GM21717 (cell line): Measurements from ENCODE around the gene HOXC6.

Experiments used
- ATAC-seq: cut with Tn5 transposase; IDR thresholded peaks from one replicate; pipeline ENCODE4 v1.9.1; 2021; ENCODE audit warnings: mild to moderate bottlenecking, moderate library complexity; ENCODE audit not compliant: unreplicated experiment

The HOXC6 gene

GRCh38 chr12:54001283-54002187, 26.7 kb upstream of the HOXC6 start:
- no peak for ATAC-seq

GRCh38 chr12:54002278-54002914, 25.8 kb upstream of the HOXC6 start:
- ATAC-seq = no peak

- ATAC-seq = no peak
These were observed 25.3 kb upstream of the HOXC6 start for GRCh38 chr12:54002915-54003389.

GRCh38 chr12:54003625-54004024, 24.6 kb upstream of the HOXC6 start:
- no peak for ATAC-seq

- ATAC-seq = no peak
These were observed 24.0 kb upstream of the HOXC6 start for GRCh38 chr12:54004063-54004840.

- ATAC-seq = no peak
These were observed 23.3 kb upstream of the HOXC6 start for GRCh38 chr12:54004841-54005530.

GRCh38 chr12:54005531-54005852, 22.7 kb upstream of the HOXC6 start:
- no peak for ATAC-seq

GRCh38 chr12:54005853-54006558, 22.2 kb upstream of the HOXC6 start:
- peak; percentile 67 for ATAC-seq

GRCh38 chr12:54006559-54007220, 21.6 kb upstream of the HOXC6 start:
- no peak for ATAC-seq

- no peak for ATAC-seq
These were observed 20.5 kb upstream of the HOXC6 start for GRCh38 chr12:54007538-54008259.

- no peak for ATAC-seq
These were observed 20.0 kb upstream of the HOXC6 start for GRCh38 chr12:54008260-54008552.

- ATAC-seq = no peak
These were observed 18.8 kb upstream of the HOXC6 start for GRCh38 chr12:54009171-54010052.

- no peak for ATAC-seq
These were observed 17.9 kb upstream of the HOXC6 start for GRCh38 chr12:54010053-54010971.

GRCh38 chr12:54010972-54011664, 17.1 kb upstream of the HOXC6 start:
- no peak for ATAC-seq

- ATAC-seq = no peak
These were observed 16.3 kb upstream of the HOXC6 start for GRCh38 chr12:54011665-54012532.
